HEK293 (cell line): Measurements from ENCODE around the gene ILF3.
A peak's percentile ranks its signal among the peaks of the same experiment; 100 is the strongest.

Experiments used
- CTCF ChIA-PET: fragments of 350-600 bp; formaldehyde crosslinking; extraction: SDS; loops from one replicate; lab custom pipeline; 2021; ENCODE audit warnings: antibody characterized with exemption; lab: Yijun Ruan, JAX
- POLR2A ChIA-PET: fragments of 300-600 bp; formaldehyde crosslinking; extraction: SDS; loops from one replicate; lab custom pipeline; 2020; ENCODE audit warnings: antibody characterized with exemption, inconsistent platforms; lab: Yijun Ruan, JAX
- H3K27ac ChIP-seq: fragments of 200-500 bp; sonication (Bioruptor generic); 2 replicates; pipeline ENCODE4 v1.5.1; 2014; ENCODE audit warnings: low read depth, low read length, control low read depth, inconsistent platforms; ENCODE audit errors: extremely low read depth
- H3K36me3 ChIP-seq, 2 experiments: fragments of 200-500 bp in 1 of 2; sonication (Bioruptor generic) in 1 of 2; 1 replicate in 1 of 2; 2 replicates in 1 of 2; pipeline ENCODE4 v1.5.1; 2014 to 2017; ENCODE audit warnings: inconsistent platforms in 2 of 2, low read length in 2 of 2; ENCODE audit not compliant: control insufficient read depth in 2 of 2, insufficient read depth in 1 of 2
- H3K4me1 ChIP-seq: fragments of 200-500 bp; sonication (Bioruptor generic); 2 replicates; pipeline ENCODE4 v1.5.1; 2014; ENCODE audit warnings: mild to moderate bottlenecking, low read length, inconsistent platforms; ENCODE audit not compliant: control insufficient read depth, insufficient read depth
- H3K4me3 ChIP-seq: 2 replicates; pipeline ENCODE4 v1.5.1; 2011; ENCODE audit warnings: low read depth, mild to moderate bottlenecking, control low read depth, low read length, moderate library complexity
- H3K9me3 ChIP-seq: fragments of 200-500 bp; sonication (Bioruptor generic); 2 replicates; pipeline ENCODE4 v1.5.1; 2014; ENCODE audit warnings: low read depth, low read length, inconsistent platforms; ENCODE audit not compliant: control insufficient read depth, insufficient read depth
- BCL11B ChIP-seq: fragments of 450-650 bp; formaldehyde crosslinking; IDR thresholded peaks from 2 replicates; pipeline ENCODE4 v1.5.1; 2016; ENCODE audit warnings: low read depth, missing biosample characterization, missing genetic modification characterization
- GLI4 ChIP-seq: fragments of 450-650 bp; formaldehyde crosslinking; IDR thresholded peaks from 2 replicates; pipeline ENCODE4 v1.5.1; 2016; ENCODE audit warnings: missing biosample characterization, missing genetic modification characterization
- GLIS2 ChIP-seq: fragments of 450-650 bp; formaldehyde crosslinking; IDR thresholded peaks from 2 replicates; pipeline ENCODE4 v1.5.1; 2016; ENCODE audit warnings: missing biosample characterization, missing genetic modification characterization
- KLF1 ChIP-seq: fragments of 450-650 bp; formaldehyde crosslinking; IDR thresholded peaks from 2 replicates; pipeline ENCODE4 v1.5.1; 2016; ENCODE audit warnings: missing biosample characterization, missing genetic modification characterization
- MEIS1 ChIP-seq: sonication (generic); formaldehyde crosslinking; IDR thresholded peaks from 2 replicates; pipeline ENCODE4 v1.8.1; 2022; ENCODE audit warnings: missing genetic modification reagents, mild to moderate bottlenecking, borderline replicate concordance
- OSR2 ChIP-seq: fragments of 450-650 bp; formaldehyde crosslinking; IDR thresholded peaks from 2 replicates; pipeline ENCODE4 v1.5.1; 2016; ENCODE audit warnings: missing biosample characterization, missing genetic modification characterization
- YY2 ChIP-seq: fragments of 450-650 bp; formaldehyde crosslinking; IDR thresholded peaks from 2 replicates; pipeline ENCODE4 v1.5.1; 2016; ENCODE audit warnings: missing biosample characterization, missing genetic modification characterization
- ZBTB17 ChIP-seq: fragments of 450-650 bp; formaldehyde crosslinking; IDR thresholded peaks from 2 replicates; pipeline ENCODE4 v1.5.1; 2016; ENCODE audit warnings: missing biosample characterization, missing genetic modification characterization
- ZBTB20 ChIP-seq: fragments of 450-650 bp; formaldehyde crosslinking; IDR thresholded peaks from 2 replicates; pipeline ENCODE4 v1.5.1; 2016; ENCODE audit warnings: missing biosample characterization, missing genetic modification characterization
- ZBTB26 ChIP-seq: fragments of 450-650 bp; formaldehyde crosslinking; optimal IDR thresholded peaks from 2 replicates; pipeline ENCODE3; 2016; ENCODE audit warnings: missing biosample characterization, mild to moderate bottlenecking, missing genetic modification characterization
- ZBTB8A ChIP-seq: fragments of 450-650 bp; formaldehyde crosslinking; IDR thresholded peaks from 2 replicates; pipeline ENCODE4 v1.5.1; 2016; ENCODE audit warnings: missing biosample characterization, missing genetic modification characterization
- ZFP37 ChIP-seq: fragments of 450-650 bp; formaldehyde crosslinking; IDR thresholded peaks from 2 replicates; pipeline ENCODE4 v1.5.1; 2016; ENCODE audit warnings: missing biosample characterization, missing genetic modification characterization
- ZIC2 ChIP-seq: fragments of 450-650 bp; formaldehyde crosslinking; IDR thresholded peaks from 2 replicates; pipeline ENCODE4 v1.5.1; 2016; ENCODE audit warnings: missing biosample characterization, missing genetic modification characterization
- ZNF174 ChIP-seq: fragments of 450-650 bp; formaldehyde crosslinking; IDR thresholded peaks from 2 replicates; pipeline ENCODE4 v1.5.0; 2017; ENCODE audit warnings: missing biosample characterization, mild to moderate bottlenecking, missing genetic modification characterization
- ZNF2 ChIP-seq: fragments of 450-650 bp; formaldehyde crosslinking; IDR thresholded peaks from 2 replicates; pipeline ENCODE4 v1.5.1; 2016; ENCODE audit warnings: missing biosample characterization, missing genetic modification characterization
- ZNF274 ChIP-seq, 2 experiments: fragments of 200-500 bp in 1 of 2; fragments of 450-650 bp in 1 of 2; sonication (Bioruptor generic) in 1 of 2; formaldehyde crosslinking in 1 of 2; IDR thresholded peaks; 2 replicates each; pipeline versions ENCODE4 v1.5.1 to v1.6.1; 2014 to 2016; ENCODE audit warnings: borderline replicate concordance in 1 of 2, inconsistent platforms in 1 of 2, low read length in 1 of 2, missing biosample characterization in 1 of 2, missing genetic modification characterization in 1 of 2
- ZNF335 ChIP-seq: fragments of 450-650 bp; formaldehyde crosslinking; conservative IDR thresholded peaks from 2 replicates; pipeline ENCODE4 v1.5.1; 2016; ENCODE audit warnings: missing biosample characterization, missing genetic modification characterization
- ZNF394 ChIP-seq: fragments of 450-650 bp; formaldehyde crosslinking; IDR thresholded peaks from 2 replicates; pipeline ENCODE4 v1.5.1; 2016; ENCODE audit warnings: missing biosample characterization, missing genetic modification characterization, mild to moderate bottlenecking, moderate library complexity, borderline replicate concordance
- ZNF398 ChIP-seq: fragments of 450-650 bp; formaldehyde crosslinking; IDR thresholded peaks from 2 replicates; pipeline ENCODE4 v1.5.1; 2017; ENCODE audit warnings: missing biosample characterization, missing genetic modification characterization
- ZNF513 ChIP-seq: fragments of 450-650 bp; IDR thresholded peaks from 2 replicates; pipeline ENCODE4 v1.5.1; 2018; ENCODE audit warnings: missing biosample characterization, missing genetic modification characterization
- ZNF521 ChIP-seq: fragments of 450-650 bp; formaldehyde crosslinking; IDR thresholded peaks from 2 replicates; pipeline ENCODE4 v1.5.1; 2017; ENCODE audit warnings: missing biosample characterization, mild to moderate bottlenecking, missing genetic modification characterization
- ZNF529 ChIP-seq: fragments of 450-650 bp; formaldehyde crosslinking; IDR thresholded peaks from 2 replicates; pipeline ENCODE4 v1.5.1; 2017; ENCODE audit warnings: missing genetic modification characterization, missing biosample characterization; ENCODE audit not compliant: insufficient replicate concordance
- ZNF544 ChIP-seq: fragments of 450-650 bp; formaldehyde crosslinking; IDR thresholded peaks from 2 replicates; pipeline ENCODE4 v1.5.0; 2017; ENCODE audit warnings: missing biosample characterization, missing genetic modification characterization
- ZNF558 ChIP-seq: fragments of 450-650 bp; formaldehyde crosslinking; IDR thresholded peaks from 2 replicates; pipeline ENCODE4 v1.5.1; 2016; ENCODE audit warnings: missing biosample characterization, missing genetic modification characterization
- ZNF561 ChIP-seq: fragments of 450-650 bp; IDR thresholded peaks from 2 replicates; pipeline ENCODE4 v1.5.1; 2018; ENCODE audit warnings: missing biosample characterization, missing genetic modification characterization, borderline replicate concordance
- ZNF571 ChIP-seq: fragments of 450-650 bp; formaldehyde crosslinking; IDR thresholded peaks from 2 replicates; pipeline ENCODE4 v1.5.0; 2017; ENCODE audit warnings: missing biosample characterization, missing genetic modification characterization
- ZNF629 ChIP-seq: fragments of 450-650 bp; formaldehyde crosslinking; IDR thresholded peaks from 2 replicates; pipeline ENCODE4 v1.5.1; 2017; ENCODE audit warnings: missing biosample characterization, missing genetic modification characterization
- TF ChIP-seq, protein P1 (sequence below): fragments of 450-650 bp; formaldehyde crosslinking; IDR thresholded peaks from 2 replicates; pipeline ENCODE4 v1.5.1; 2016; ENCODE audit warnings: missing biosample characterization, missing genetic modification characterization
- TF ChIP-seq, protein P2 (sequence below): fragments of 450-650 bp; formaldehyde crosslinking; IDR thresholded peaks from 2 replicates; pipeline ENCODE4 v1.5.1; 2016; ENCODE audit warnings: missing biosample characterization, missing genetic modification characterization

Gene ILF3

DNA sequence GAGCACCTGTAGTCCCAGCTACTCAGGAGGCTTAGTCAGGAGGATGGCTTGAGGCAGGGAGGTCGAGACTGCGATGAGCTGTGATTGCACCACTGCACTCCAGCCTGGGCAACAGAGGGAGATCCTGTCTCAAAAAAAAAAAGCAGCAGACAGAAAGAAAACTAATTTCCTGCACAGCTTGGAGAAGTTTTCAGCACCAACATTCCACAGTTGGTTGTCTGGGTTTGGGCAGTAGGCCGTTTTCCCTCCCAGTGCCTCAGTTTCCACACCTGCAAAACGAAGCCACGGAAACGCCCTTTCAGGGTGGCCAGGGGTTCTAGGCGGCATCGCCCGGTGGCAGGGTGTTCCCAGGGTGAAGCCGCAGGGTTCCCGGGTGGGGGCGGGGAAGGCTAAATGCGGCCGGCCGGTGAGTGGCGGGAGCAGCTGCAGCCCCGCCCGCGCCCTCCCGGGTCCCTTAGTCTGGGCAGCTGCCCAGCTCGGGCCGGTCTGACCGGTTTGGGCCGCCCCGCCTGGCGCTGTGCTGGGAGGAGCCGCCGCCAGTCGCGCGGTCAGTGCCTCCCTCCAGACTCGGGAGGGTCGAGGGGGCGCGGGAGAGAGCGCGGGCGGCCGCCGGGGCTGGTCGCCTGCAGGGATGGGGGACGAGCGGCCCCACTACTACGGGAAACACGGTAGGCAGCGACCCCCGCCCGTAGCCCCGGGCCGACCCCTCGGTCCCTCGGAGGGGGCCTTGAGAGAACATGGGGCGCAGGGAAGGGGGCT, 29.0 kb upstream of the ILF3 start, which contains the start of gene SLC44A2:
SLC44A2 (plus strand) TSS at position 551 of the 759 bp plus-strand sequence; CDS start at position 632, 81 bp downstream.
- ChIA-PET POLR2A (interaction anchor here (0.5 to 1.0 kb wide), 4 partner anchors 17 to 59 kb away, joined by 3 to 7 read pairs (median 5); partner anchors contain the start of gene KRI1), CTCF (interaction anchor here (0.8 to 1.7 kb wide), 2 partner anchors 44 to 84 kb away, joined by 3 read pairs; no protein-coding TSS in a partner anchor)
- H3K4me3 ChIP-seq = peak within 1 kb of the TSS; percentile 73
- H3K36me3 ChIP-seq = peaks cover 0 to 21% of the 10 kb centered on the region in 2 experiments; a peak in 2 of 3 replicates
- H3K9me3 ChIP-seq = no peaks in the 10 kb centered on the region
- no peaks in the 10 kb centered on the region; the same call in 1 of the 2 replicates for H3K4me1 ChIP-seq
- H3K27ac ChIP-seq = peak within 1 kb of the TSS; percentile 24; the same call in 1 of the 2 replicates
- peak; percentile 90; the same call in 1 of the 2 replicates for TF ChIP-seq ZNF561 (tag by site-specific recombination)
- TF ChIP-seq ZFP37 = 0 out of 2 replicates have a peak, but pooled peaks have one; percentile 34
- TF ChIP-seq ZBTB8A = peak; percentile 92
- no peak for TF ChIP-seq YY2 (tag by site-specific recombination)
- peak; percentile 57 for TF ChIP-seq ZBTB26 (tag by site-specific recombination)
- TF ChIP-seq MEIS1 (CRISPR knock-in tag) = no peak
- TF ChIP-seq OSR2 = 0 out of 2 replicates have a peak, but pooled peaks have one; percentile 34
- TF ChIP-seq ZNF174 (tag by site-specific recombination) = no peak
- no peak for TF ChIP-seq ZNF529 (tag by site-specific recombination)
- TF ChIP-seq GLI4 (tag by site-specific recombination) = no peak
- no peak for TF ChIP-seq ZNF513 (tag by site-specific recombination)
- peak; percentile 57; the same call in 1 of the 2 replicates for TF ChIP-seq ZNF394
- peak; percentile 37; the same call in 1 of the 2 replicates for TF ChIP-seq ZBTB20 (tag by site-specific recombination)
- TF ChIP-seq ZBTB17 (tag by site-specific recombination) = no peak
- TF ChIP-seq ZNF571 (tag by site-specific recombination) = no peak
- no peak for TF ChIP-seq ZNF558 (tag by site-specific recombination)
- no peak for TF ChIP-seq ZNF544
- peak; percentile 38; the same call in 1 of the 2 replicates for TF ChIP-seq ZNF629 (tag by site-specific recombination)
- TF ChIP-seq KLF1 (tag by site-specific recombination) = peak; percentile 77
- TF ChIP-seq ZNF521 (tag by site-specific recombination) = no peak
- TF ChIP-seq, protein P1, sequence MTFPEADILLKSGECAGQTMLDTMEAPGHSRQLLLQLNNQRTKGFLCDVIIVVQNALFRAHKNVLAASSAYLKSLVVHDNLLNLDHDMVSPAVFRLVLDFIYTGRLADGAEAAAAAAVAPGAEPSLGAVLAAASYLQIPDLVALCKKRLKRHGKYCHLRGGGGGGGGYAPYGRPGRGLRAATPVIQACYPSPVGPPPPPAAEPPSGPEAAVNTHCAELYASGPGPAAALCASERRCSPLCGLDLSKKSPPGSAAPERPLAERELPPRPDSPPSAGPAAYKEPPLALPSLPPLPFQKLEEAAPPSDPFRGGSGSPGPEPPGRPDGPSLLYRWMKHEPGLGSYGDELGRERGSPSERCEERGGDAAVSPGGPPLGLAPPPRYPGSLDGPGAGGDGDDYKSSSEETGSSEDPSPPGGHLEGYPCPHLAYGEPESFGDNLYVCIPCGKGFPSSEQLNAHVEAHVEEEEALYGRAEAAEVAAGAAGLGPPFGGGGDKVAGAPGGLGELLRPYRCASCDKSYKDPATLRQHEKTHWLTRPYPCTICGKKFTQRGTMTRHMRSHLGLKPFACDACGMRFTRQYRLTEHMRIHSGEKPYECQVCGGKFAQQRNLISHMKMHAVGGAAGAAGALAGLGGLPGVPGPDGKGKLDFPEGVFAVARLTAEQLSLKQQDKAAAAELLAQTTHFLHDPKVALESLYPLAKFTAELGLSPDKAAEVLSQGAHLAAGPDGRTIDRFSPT (tag by site-specific recombination) = peak; percentile 92
- TF ChIP-seq ZNF2 (tag by site-specific recombination) = 0 out of 2 replicates have a peak, but pooled peaks have one; percentile 27
- TF ChIP-seq ZNF274 (IDR thresholded peaks at IDR 0.05; ENCODE audit: low read length) = no peak
- TF ChIP-seq ZNF274 (tag by site-specific recombination; IDR thresholded peaks at IDR 0.05; ENCODE audit: borderline replicate concordance) = no peak
- TF ChIP-seq ZIC2 (tag by site-specific recombination) = peak; percentile 74
- TF ChIP-seq, protein P2, sequence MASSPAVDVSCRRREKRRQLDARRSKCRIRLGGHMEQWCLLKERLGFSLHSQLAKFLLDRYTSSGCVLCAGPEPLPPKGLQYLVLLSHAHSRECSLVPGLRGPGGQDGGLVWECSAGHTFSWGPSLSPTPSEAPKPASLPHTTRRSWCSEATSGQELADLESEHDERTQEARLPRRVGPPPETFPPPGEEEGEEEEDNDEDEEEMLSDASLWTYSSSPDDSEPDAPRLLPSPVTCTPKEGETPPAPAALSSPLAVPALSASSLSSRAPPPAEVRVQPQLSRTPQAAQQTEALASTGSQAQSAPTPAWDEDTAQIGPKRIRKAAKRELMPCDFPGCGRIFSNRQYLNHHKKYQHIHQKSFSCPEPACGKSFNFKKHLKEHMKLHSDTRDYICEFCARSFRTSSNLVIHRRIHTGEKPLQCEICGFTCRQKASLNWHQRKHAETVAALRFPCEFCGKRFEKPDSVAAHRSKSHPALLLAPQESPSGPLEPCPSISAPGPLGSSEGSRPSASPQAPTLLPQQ (tag by site-specific recombination) = peak; percentile 64
- peak; percentile 30 for TF ChIP-seq ZNF335
- peak; percentile 64 for TF ChIP-seq ZNF398 (tag by site-specific recombination)
- peak; percentile 52; the same call in 1 of the 2 replicates for TF ChIP-seq GLIS2 (tag by site-specific recombination)
- no peak for TF ChIP-seq BCL11B (tag by site-specific recombination)
